H9 (cell line): ENCODE results near the gene MYEF2. TPM values are rescaled to one million over a fixed set of nuclear protein-coding genes. Genes with fewer than 3 reads are reported as not detected.
A peak's percentile ranks its signal among the peaks of the same experiment; 100 is the strongest.

Experiments
- DNase-seq: peaks from one replicate; pipeline ENCODE4 v3.0.0-alpha.2; 2017
- H2AFZ ChIP-seq: one replicate; pipeline ENCODE4 v1.6.1; 2013; ENCODE audit warnings: mild to moderate bottlenecking, low read length, control low read depth, moderate library complexity
- H2AK5ac ChIP-seq: 2 replicates; pipeline ENCODE4 v1.6.1; 2013; ENCODE audit warnings: low read length, control low read depth, mixed read lengths; ENCODE audit not compliant: insufficient read length
- H2BK120ac ChIP-seq: one replicate; pipeline ENCODE4 v1.6.1; 2013; ENCODE audit warnings: low read depth, mild to moderate bottlenecking, low read length, control low read depth, inconsistent platforms; ENCODE audit not compliant: poor library complexity, severe bottlenecking
- H2BK12ac ChIP-seq: 2 replicates; pipeline ENCODE4 v1.6.1; 2013; ENCODE audit warnings: low read length, control low read depth, mixed read lengths, low read depth; ENCODE audit not compliant: insufficient read length
- H2BK15ac ChIP-seq: 2 replicates; pipeline ENCODE4 v1.6.1; 2013; ENCODE audit warnings: low read depth, low read length, control low read depth
- H2BK20ac ChIP-seq: one replicate; pipeline ENCODE4 v1.6.1; 2013; ENCODE audit warnings: low read depth, mild to moderate bottlenecking, low read length, control low read depth, inconsistent platforms; ENCODE audit not compliant: poor library complexity, severe bottlenecking
- H2BK5ac ChIP-seq: 2 replicates; pipeline ENCODE4 v1.6.1; 2013; ENCODE audit warnings: low read length, control low read depth, mixed read lengths; ENCODE audit not compliant: insufficient read length
- H3K14ac ChIP-seq: 2 replicates; pipeline ENCODE4 v1.6.1; 2013; ENCODE audit warnings: low read length, control low read depth; ENCODE audit not compliant: insufficient read depth
- H3K18ac ChIP-seq: 2 replicates; pipeline ENCODE4 v1.6.1; 2013; ENCODE audit warnings: low read depth, mild to moderate bottlenecking, mixed read lengths, low read length, control low read depth; ENCODE audit not compliant: insufficient read length
- H3K23ac ChIP-seq: 2 replicates; pipeline ENCODE4 v1.6.1; 2013; ENCODE audit warnings: low read length, control low read depth, mixed read lengths, low read depth; ENCODE audit not compliant: insufficient read length
- H3K23me2 ChIP-seq: 2 replicates; pipeline ENCODE4 v1.6.1; 2013; ENCODE audit warnings: low read depth, mild to moderate bottlenecking, mixed read lengths, low read length, control low read depth; ENCODE audit not compliant: insufficient read length, poor library complexity, severe bottlenecking
- H3K27ac ChIP-seq: 2 replicates; pipeline ENCODE4 v1.5.1; 2013; ENCODE audit warnings: low read length, control low read depth, mixed read lengths, low read depth; ENCODE audit not compliant: insufficient read length
- H3K27me3 ChIP-seq: 2 replicates; pipeline ENCODE4 v1.6.1; 2013; ENCODE audit warnings: low read length, control low read depth, inconsistent platforms; ENCODE audit not compliant: insufficient read depth
- H3K4ac ChIP-seq: 2 replicates; pipeline ENCODE4 v1.6.1; 2013; ENCODE audit warnings: low read depth, mild to moderate bottlenecking, control low read depth, inconsistent platforms, low read length, moderate library complexity
- H3K4me1 ChIP-seq: 2 replicates; pipeline ENCODE4 v1.6.1; 2013; ENCODE audit warnings: low read length, control low read depth, inconsistent platforms; ENCODE audit not compliant: insufficient read depth
- H3K4me2 ChIP-seq: 2 replicates; pipeline ENCODE4 v1.6.1; 2013; ENCODE audit warnings: low read length, control low read depth, mixed read lengths; ENCODE audit not compliant: insufficient read length, insufficient read depth
- H3K56ac ChIP-seq: 2 replicates; pipeline ENCODE4 v1.6.1; 2013; ENCODE audit warnings: low read depth, mild to moderate bottlenecking, mixed read lengths, low read length, control low read depth; ENCODE audit not compliant: insufficient read length
- H3K79me1 ChIP-seq: 2 replicates; pipeline ENCODE4 v1.6.1; 2013; ENCODE audit warnings: low read depth, mild to moderate bottlenecking, moderate library complexity, low read length, control low read depth, inconsistent platforms; ENCODE audit not compliant: insufficient read depth, poor library complexity, severe bottlenecking
- H3K79me2 ChIP-seq: 2 replicates; pipeline ENCODE4 v1.6.1; 2013; ENCODE audit warnings: low read length, control low read depth, inconsistent platforms; ENCODE audit not compliant: insufficient read depth
- H3K9ac ChIP-seq: 2 replicates; pipeline ENCODE4 v1.6.1; 2013; ENCODE audit warnings: low read length, control low read depth, mixed read lengths; ENCODE audit not compliant: insufficient read length; ENCODE audit errors: extremely low read depth
- H3K9me3 ChIP-seq: one replicate; pipeline ENCODE4 v1.6.1; 2013; ENCODE audit warnings: low read depth, low read length, inconsistent platforms; ENCODE audit not compliant: control insufficient read depth
- H3T11ph ChIP-seq: one replicate; pipeline ENCODE4 v1.6.1; 2013; ENCODE audit warnings: mild to moderate bottlenecking, low read length, control low read depth, inconsistent platforms
- H4K20me1 ChIP-seq: one replicate; pipeline ENCODE4 v1.6.1; 2013; ENCODE audit not compliant: control insufficient read depth, insufficient read length, insufficient read depth
- H4K5ac ChIP-seq: 2 replicates; pipeline ENCODE4 v1.6.1; 2013; ENCODE audit warnings: low read depth, mild to moderate bottlenecking, mixed read lengths, low read length, control low read depth; ENCODE audit not compliant: insufficient read length
- H4K8ac ChIP-seq: replicated peaks from 2 replicates; pipeline ENCODE4 v1.6.1; 2013; ENCODE audit warnings: low read length, control low read depth, mixed read lengths, low read depth; ENCODE audit not compliant: insufficient read length
- H4K91ac ChIP-seq: 2 replicates; pipeline ENCODE4 v1.6.1; 2013; ENCODE audit warnings: low read depth, mild to moderate bottlenecking, moderate library complexity, mixed read lengths, low read length, control low read depth; ENCODE audit not compliant: insufficient read length
- H3K27ac Mint-ChIP-seq, 3 experiments: 2 replicates in 2 of 3; 3 replicates in 1 of 3; pipeline ENCODE4 v1.8.0; 2020 to 2021; ENCODE audit warnings: mixed read lengths in 3 of 3, mild to moderate bottlenecking in 1 of 3, moderate library complexity in 1 of 3
- H3K27me3 Mint-ChIP-seq: 2 replicates; pipeline ENCODE4 v1.8.0; 2021; ENCODE audit warnings: low read depth, mild to moderate bottlenecking, moderate library complexity, mixed read lengths
- H3K36me3 Mint-ChIP-seq, 3 experiments: 2 replicates in 2 of 3; 3 replicates in 1 of 3; pipeline ENCODE4 v1.8.0; 2020 to 2021; ENCODE audit warnings: low read depth in 3 of 3, mixed read lengths in 3 of 3; ENCODE audit not compliant: insufficient read depth in 1 of 3
- H3K4me1 Mint-ChIP-seq, 2 experiments: 2 replicates each; pipeline ENCODE4 v1.8.0; 2020; ENCODE audit warnings: mixed read lengths in 2 of 2
- H3K4me3 Mint-ChIP-seq, 2 experiments: 2 replicates in 1 of 2; 3 replicates in 1 of 2; pipeline ENCODE4 v1.8.0; 2020 to 2021; ENCODE audit warnings: mild to moderate bottlenecking in 2 of 2, mixed read lengths in 2 of 2, moderate library complexity in 1 of 2
- H3K9me3 Mint-ChIP-seq, 2 experiments: 2 replicates in 1 of 2; 3 replicates in 1 of 2; pipeline ENCODE4 v1.8.0; 2020; ENCODE audit warnings: mild to moderate bottlenecking in 2 of 2, mixed read lengths in 2 of 2, moderate library complexity in 1 of 2
- CTCF ChIP-seq: fragments of 200-600 bp; sonication (generic); conservative IDR thresholded peaks from 3 replicates; pipeline ENCODE4 v1.8.0; 2021; ENCODE audit warnings: antibody characterized with exemption, mild to moderate bottlenecking
- WGBS: extraction: QIAGEN DNeasy Blood & Tissue Kit; methylation state at CpG from one replicate; pipeline ENCODE4 v1.1.7; 2013; ENCODE audit warnings: missing lambda C conversion rate, low lambda C conversion rate, mixed read lengths; ENCODE audit not compliant: insufficient read length; ENCODE audit errors: extremely low coverage; 5-methylcytosine and 5-hydroxymethylcytosine counted together
- total RNA-seq: library from RNA; stranded (reverse); gene quantifications from 2 replicates; pipeline ENCODE4 v1.2.1, GENCODE V29; 2021

Gene MYEF2
- total RNA-seq, 1 experiment from 2014 or later, result 85.2 TPM

GRCh38 chr15:48178648-48178931, 495 bp upstream of the MYEF2 start:
- Histone ChIP-seq H3K27ac (no peak overlapping the region), H3K9ac (no peak overlapping the region), H2BK20ac (no peak overlapping the region), H3T11ph (no peak overlapping the region), H2BK12ac (no peak overlapping the region), H4K5ac (no peak overlapping the region), H3K23me2 (no peaks in the 10 kb centered on the region), H2AK5ac (no peak overlapping the region), H3K27me3 (no peaks in the 10 kb centered on the region), H3K79me2 (peaks cover 19% of the 10 kb centered on the region; the same call in 1 of the 2 replicates), H2BK15ac (no peak overlapping the region), H3K18ac (no peak overlapping the region), H3K4me1 (peaks cover 2% of the 10 kb centered on the region; the same call in 1 of the 2 replicates), H3K4ac (no peak overlapping the region), H3K79me1 (no peaks in the 10 kb centered on the region), H3K56ac (no peak overlapping the region), H3K9me3 (no peaks in the 10 kb centered on the region), H3K14ac (no peak overlapping the region), H3K23ac (no peak overlapping the region), H4K8ac (no peak overlapping the region), H3K4me2 (peak overlapping the region; percentile 85), H2AFZ (no peak overlapping the region), H4K20me1 (no peaks in the 10 kb centered on the region), H2BK5ac (no peak overlapping the region), H4K91ac (no peak overlapping the region), H2BK120ac (no peak overlapping the region)
- WGBS, result no CpG with 5 or more reads among the region's 1 CpG
- Mint-ChIP-seq H3K4me1 (peaks cover 47 to 52% of the 10 kb centered on the region in 2 experiments), H3K9me3 (no peaks in the 10 kb centered on the region), H3K27me3 (no peaks in the 10 kb centered on the region), H3K36me3 (peaks cover 0 to 5% (median 0%) of the 10 kb centered on the region in 3 experiments; a peak in 3 of 7 replicates), H3K27ac (peak overlapping the region; percentile 65 to 85 (median 68); a peak in 4 of 7 replicates), H3K4me3 (peak overlapping the region; percentile 81 to 90)
- TF ChIP-seq CTCF, result no peak
- no peak for DNase-seq
